Left lung (tissue), 10 donors: Measurements from ENCODE around the gene SLC5A3. TPM values are rescaled to one million over a fixed set of nuclear protein-coding genes. Genes with fewer than 3 reads are reported as not detected.
A peak's percentile ranks its signal among the peaks of the same experiment; 100 is the strongest.

Source experiments
- ATAC-seq: fragments of 200-7000 bp; cut with Tn5 transposase; one replicate; pipeline ENCODE4 v1.9.1; 2020; ENCODE audit warnings: moderate library complexity
- DNase-seq, 4 donors: peaks; one replicate each; pipeline ENCODE4 v3.0.0-alpha.2; 2013 to 2020
- H3K27ac ChIP-seq, 2 donors: fragments of 200-600 bp; sonication (generic) in 1 of 2; one replicate each; pipeline versions ENCODE4 v1.5.0 to v1.8.0; 2020 to 2021
- H3K27me3 ChIP-seq, 2 donors: fragments of 200-600 bp; sonication (generic) in 1 of 2; one replicate each; pipeline versions ENCODE4 v1.5.0 to v1.8.0; 2020 to 2021
- H3K36me3 ChIP-seq, 2 donors: fragments of 200-600 bp; sonication (generic) in 1 of 2; one replicate each; pipeline versions ENCODE4 v1.5.0 to v1.8.0; 2020 to 2021
- H3K4me1 ChIP-seq, 2 donors: fragments of 200-600 bp; one replicate each; pipeline ENCODE4 v1.8.0; 2021
- H3K4me3 ChIP-seq, 2 donors: fragments of 200-600 bp; sonication (generic) in 1 of 2; one replicate each; pipeline versions ENCODE4 v1.5.0 to v1.8.0; 2020 to 2021; ENCODE audit warnings: mild to moderate bottlenecking in 1 of 2
- H3K9me3 ChIP-seq, 2 donors: fragments of 200-600 bp; sonication (generic) in 1 of 2; one replicate each; pipeline versions ENCODE4 v1.5.0 to v1.8.0; 2020 to 2021
- intact Hi-C, 2 donors: fragments of 100-400 bp; cut with DNase I; formaldehyde crosslinking; loops; one replicate each; pipeline versions ENCODE4 v1.11.2 to v1.14.2; 2022
- polyA plus RNA-seq, 6 donors: library from polyadenylated mRNA; unstranded; fragments of 120-200 nt; gene quantifications; one replicate each; pipeline ENCODE4 v1.2.1, GENCODE V29; 2013; ENCODE audit not compliant: insufficient read length in 6 of 6
- total RNA-seq, 2 donors: library from RNA; stranded (reverse); fragmentation: NEBNext Ultra II Directional; extraction: Animal tissue kit (Norgen Biotek cat#: 25700); gene quantifications; one replicate each; pipeline ENCODE4 v1.2.1, GENCODE V29; 2021
- TF ChIP-seq, protein P1 (sequence below), 2 donors: fragments of 200-600 bp; sonication (generic) in 1 of 2; IDR thresholded peaks; one replicate each; pipeline versions ENCODE4 v1.5.0 to v1.8.0; 2021; ENCODE audit warnings: antibody characterized with exemption in 2 of 2
- donor health status: DM: no; HTN: yes; CAD: no.
- donor health status: DM: no; HTN: no; CAD: no.

The SLC5A3 gene
- total and polyA plus RNA-seq, 8 donors = 18.1 to 33.4 (median 20.6) TPM

DNA sequence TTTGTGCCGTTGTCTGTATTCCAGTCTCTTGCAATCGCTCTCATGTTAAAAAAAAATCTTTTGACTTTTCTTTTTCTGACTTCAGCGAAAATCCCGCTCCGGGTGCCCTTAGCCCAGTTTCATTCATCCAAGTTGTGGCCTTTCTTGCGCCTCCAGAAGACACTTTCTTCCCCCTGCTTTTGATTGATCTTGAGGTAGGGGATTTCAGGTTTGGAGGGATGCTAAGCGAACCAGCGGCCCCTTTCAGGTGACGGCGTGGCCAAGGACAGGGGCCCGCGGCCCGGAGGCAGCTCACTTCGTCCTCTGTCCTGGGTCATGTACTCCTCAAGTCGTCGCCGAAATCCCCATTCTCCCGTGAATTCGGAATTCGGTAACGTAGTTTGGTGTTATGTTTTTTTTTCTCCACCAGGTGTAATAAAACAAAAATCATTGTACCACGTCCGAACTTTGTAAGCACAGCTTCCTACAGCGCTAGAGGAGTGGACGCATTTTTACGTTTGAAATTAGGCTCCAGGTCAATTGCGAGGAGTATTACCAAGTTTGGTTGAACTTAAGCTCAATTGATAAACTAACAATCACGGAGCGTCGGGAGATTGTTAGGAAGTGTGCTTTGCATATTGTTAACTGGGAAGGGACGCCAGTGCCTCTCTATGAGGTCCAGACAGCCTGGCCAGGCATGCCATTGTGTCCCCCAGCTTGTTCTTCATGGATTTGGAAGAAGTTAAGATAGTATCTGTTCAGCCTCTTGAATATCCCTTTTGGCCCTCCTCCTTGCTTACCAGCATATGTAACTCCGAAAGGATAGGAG lies 1.1 kb downstream of the SLC5A3 start:
- Histone ChIP-seq H3K27ac (peak overlapping the region; percentile 28 to 61), H3K4me3 (peak overlapping the region; percentile 45 to 63), H3K4me1 (peaks cover 7 to 60% of the 10 kb centered on the region in 2 donors), H3K36me3 (no peaks in the 10 kb centered on the region), H3K9me3 (no peaks in the 10 kb centered on the region), H3K27me3 (no peaks in the 10 kb centered on the region)
- TF ChIP-seq, protein P1, sequence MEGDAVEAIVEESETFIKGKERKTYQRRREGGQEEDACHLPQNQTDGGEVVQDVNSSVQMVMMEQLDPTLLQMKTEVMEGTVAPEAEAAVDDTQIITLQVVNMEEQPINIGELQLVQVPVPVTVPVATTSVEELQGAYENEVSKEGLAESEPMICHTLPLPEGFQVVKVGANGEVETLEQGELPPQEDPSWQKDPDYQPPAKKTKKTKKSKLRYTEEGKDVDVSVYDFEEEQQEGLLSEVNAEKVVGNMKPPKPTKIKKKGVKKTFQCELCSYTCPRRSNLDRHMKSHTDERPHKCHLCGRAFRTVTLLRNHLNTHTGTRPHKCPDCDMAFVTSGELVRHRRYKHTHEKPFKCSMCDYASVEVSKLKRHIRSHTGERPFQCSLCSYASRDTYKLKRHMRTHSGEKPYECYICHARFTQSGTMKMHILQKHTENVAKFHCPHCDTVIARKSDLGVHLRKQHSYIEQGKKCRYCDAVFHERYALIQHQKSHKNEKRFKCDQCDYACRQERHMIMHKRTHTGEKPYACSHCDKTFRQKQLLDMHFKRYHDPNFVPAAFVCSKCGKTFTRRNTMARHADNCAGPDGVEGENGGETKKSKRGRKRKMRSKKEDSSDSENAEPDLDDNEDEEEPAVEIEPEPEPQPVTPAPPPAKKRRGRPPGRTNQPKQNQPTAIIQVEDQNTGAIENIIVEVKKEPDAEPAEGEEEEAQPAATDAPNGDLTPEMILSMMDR (IDR thresholded peaks at IDR 0.05) = no peak
- DNase-seq (peak in 1 of 4 donors; percentile 11), ATAC-seq (no peak)
- intact Hi-C loops = no loop called here

DNA sequence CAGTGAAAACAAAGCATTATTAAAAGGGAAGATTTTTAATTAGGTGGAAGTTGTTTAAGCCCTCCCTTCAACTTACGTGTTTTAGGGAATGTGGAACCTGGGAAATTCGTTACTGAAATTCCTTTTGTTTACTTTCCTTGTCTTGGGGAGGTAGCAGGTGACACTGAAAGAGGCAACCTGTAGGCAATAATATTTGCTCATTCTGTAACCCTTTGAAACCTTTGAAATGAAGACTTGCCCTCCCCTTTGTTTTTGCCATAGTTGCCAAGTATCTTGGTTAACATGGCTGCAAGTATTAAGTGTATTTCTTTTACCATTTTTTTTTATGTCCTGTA lies 1.7 kb downstream of the SLC5A3 start:
- intact Hi-C loops = no loop called here
- no peak for ATAC-seq

DNA sequence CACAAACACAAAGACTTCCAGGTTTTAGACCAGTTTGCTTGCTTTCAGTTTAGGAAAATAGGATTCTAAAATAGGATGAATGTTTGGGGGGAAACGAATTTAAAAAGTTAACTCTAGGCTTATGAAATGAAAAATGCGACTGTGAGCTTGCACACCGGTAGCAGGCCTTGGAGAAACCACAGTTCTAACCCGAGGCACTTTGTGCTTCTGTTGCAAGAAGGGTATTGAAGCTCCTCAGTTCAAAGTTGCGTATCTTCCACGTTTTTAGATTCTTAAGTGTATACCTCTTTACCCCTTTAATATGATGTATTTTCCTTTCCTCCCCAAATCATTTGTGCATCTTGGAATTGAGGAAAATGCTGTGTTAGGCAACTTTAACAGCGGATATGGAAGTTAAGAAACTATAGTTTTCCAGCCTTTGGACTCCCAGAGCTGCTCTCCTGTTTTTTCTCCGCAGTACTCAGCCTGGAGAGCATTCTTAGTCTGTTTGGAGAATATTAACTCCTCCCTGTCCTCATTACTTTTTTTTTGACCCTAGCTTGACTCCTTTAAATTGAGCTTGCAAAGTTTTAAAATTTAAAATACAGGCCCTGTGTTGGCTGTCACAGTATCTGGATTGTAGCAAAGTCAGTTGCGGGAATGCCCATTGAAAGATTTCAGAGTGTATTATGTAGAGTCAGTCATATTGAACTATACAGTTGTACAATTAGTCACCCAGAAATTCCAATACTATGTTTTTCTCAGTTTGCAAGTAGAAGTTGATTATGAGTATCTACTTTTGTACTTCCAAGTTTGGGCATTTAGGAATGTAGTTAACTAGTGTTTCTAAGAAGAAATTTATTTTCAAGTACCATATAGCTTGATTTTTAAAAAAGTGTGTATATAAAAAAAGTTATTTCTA lies 2.6 kb downstream of the SLC5A3 start:
- Histone ChIP-seq H3K9me3 (no peaks in the 10 kb centered on the region), H3K4me3 (peak overlapping the region; percentile 45 to 63), H3K4me1 (peaks cover 7 to 67% of the 10 kb centered on the region in 2 donors), H3K27ac (peak overlapping the region in 1 of 2 donors; percentile 24), H3K27me3 (no peaks in the 10 kb centered on the region), H3K36me3 (no peaks in the 10 kb centered on the region)
- TF ChIP-seq, protein P1 (IDR thresholded peaks at IDR 0.05) = no peak
- intact Hi-C loops = no loop called here
- ATAC-seq = peak; percentile 8
- DNase-seq = no peak

More for the DNA sequence above, 1.7 kb downstream of the SLC5A3 start:
- no peaks in the 10 kb centered on the region for H3K36me3 ChIP-seq
- TF ChIP-seq, protein P1 (IDR thresholded peaks at IDR 0.05) = no peak
- H3K4me1 ChIP-seq = peaks cover 7 to 65% of the 10 kb centered on the region in 2 donors
- DNase-seq = no peak
- no peaks in the 10 kb centered on the region for H3K9me3 ChIP-seq
- peak overlapping the region; percentile 45 to 63 for H3K4me3 ChIP-seq
- H3K27ac ChIP-seq = peak overlapping the region in 1 of 2 donors; percentile 61
- H3K27me3 ChIP-seq = no peaks in the 10 kb centered on the region

DNA sequence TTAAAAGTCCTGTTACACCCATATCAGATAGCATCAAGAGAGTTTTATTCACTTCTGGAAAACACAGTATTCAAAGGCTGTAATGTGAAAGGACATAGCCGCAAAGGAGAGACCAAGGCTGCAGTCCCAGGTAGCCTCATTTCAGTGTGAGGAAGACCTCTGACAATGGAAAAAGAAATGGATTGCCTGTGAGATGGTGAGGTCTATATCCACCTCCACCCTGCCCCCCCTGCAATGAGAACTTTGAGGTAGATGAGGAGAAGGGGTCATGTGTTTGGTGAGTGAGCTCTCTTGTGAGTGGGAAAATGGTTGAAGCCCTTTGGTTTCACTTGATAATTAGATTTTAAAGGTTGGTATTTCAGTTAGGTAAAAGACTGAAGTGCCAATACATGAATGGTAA lies 3.5 kb downstream of the SLC5A3 start:
- ATAC-seq = no peak
- no peaks in the 10 kb centered on the region for H3K27me3 ChIP-seq
- TF ChIP-seq, protein P1 (IDR thresholded peaks at IDR 0.05) = no peak
- no peaks in the 10 kb centered on the region for H3K9me3 ChIP-seq
- intact Hi-C loops = no loop called here
- no peaks in the 10 kb centered on the region for H3K36me3 ChIP-seq
- H3K4me1 ChIP-seq = peaks cover 7 to 70% of the 10 kb centered on the region in 2 donors
- peak overlapping the region in 1 of 2 donors; percentile 1 for H3K4me3 ChIP-seq
- DNase-seq = no peak
- H3K27ac ChIP-seq = peak overlapping the region in 1 of 2 donors; percentile 24

DNA sequence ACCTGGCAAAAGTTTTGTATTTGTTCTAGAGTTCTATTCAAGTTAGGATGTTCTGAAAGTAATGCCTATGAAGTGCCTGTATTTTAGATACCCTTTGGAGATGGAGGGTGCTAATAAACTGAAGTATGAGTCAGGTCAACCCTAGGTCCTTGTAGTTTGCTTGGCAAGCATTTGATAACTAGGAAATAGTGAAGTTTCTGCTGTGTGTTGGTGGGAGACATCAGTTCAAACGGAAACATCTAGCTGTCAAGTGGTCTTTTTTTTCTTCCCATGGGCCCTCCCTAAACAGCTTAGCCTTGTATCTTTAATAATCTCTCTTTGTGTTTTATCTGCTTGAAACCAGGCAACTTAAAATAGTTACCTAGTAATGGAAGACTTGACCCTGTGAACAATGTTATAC lies 4.5 kb downstream of the SLC5A3 start:
- no peaks in the 10 kb centered on the region for H3K9me3 ChIP-seq
- TF ChIP-seq, protein P1 (IDR thresholded peaks at IDR 0.05) = no peak
- H3K36me3 ChIP-seq = peaks cover 0 to 3% of the 10 kb centered on the region in 2 donors
- ATAC-seq = no peak
- no peaks in the 10 kb centered on the region for H3K27me3 ChIP-seq
- H3K27ac ChIP-seq = no peak overlapping the region
- intact Hi-C loops = no loop called here
- H3K4me1 ChIP-seq = peaks cover 7 to 72% of the 10 kb centered on the region in 2 donors
- no peak overlapping the region for H3K4me3 ChIP-seq
- DNase-seq = no peak
